ENCODE data around the gene ALAS1. TPM values are rescaled to one million over a fixed set of nuclear protein-coding genes. Genes with fewer than 3 reads are reported as not detected.
"Not testable (repeated sequence)": the region's sequence is repeated elsewhere in the genome, so short reads cannot be mapped to it uniquely, and the experiment has no call there.

The ALAS1 gene
- 100 to 1,000 TPM; 133 to 147 TPM for total RNA-seq
- long read RNA-seq, transcript ALAS1-204 (11 exons, 2,125 nt): major isoform, 133 of 184 reads
- long read RNA-seq, transcript ALAS1-205 (12 exons, 2,356 nt): minor isoform, 13 of 184 reads
- long read RNA-seq, transcript ALAS1-201 (11 exons, 2,212 nt): minor isoform, 12 of 184 reads
- long read RNA-seq, partial matches to known transcripts: 16 of 184 reads
- long read RNA-seq, other reads (novel, unspliced or antisense): 8 of 184 reads

GRCh38 chr3:52197842-52198625 lies at the start of gene ALAS1:
Gene ALAS1, plus strand, starts transcription at chr3:52198160. Its CDS starts 1,082 bp downstream, at chr3:52199242.
- ATAC-seq (peak; percentile 87 to 91), DNase-seq (peak; percentile 94)
- intact Hi-C loops (cut with DNase I): no loop called here

- ATAC-seq (no peak), DNase-seq (no peak)
- intact Hi-C loops (cut with DNase I): no loop called here
These were observed 48.9 kb upstream of the ALAS1 start for GRCh38 chr3:52149021-52149420.

GRCh38 chr3:52149726-52150125 lies 48.2 kb upstream of the ALAS1 start:
- intact Hi-C loops (cut with DNase I): no loop called here

GRCh38 chr3:52150357-52150756 lies 47.6 kb upstream of the ALAS1 start:
- ATAC-seq (no peak), DNase-seq (no peak)
- intact Hi-C loops (cut with DNase I): no loop called here

More at GRCh38 chr3:52149726-52150125, 48.2 kb upstream of the ALAS1 start:
- DNase-seq: no peak
- no peak for ATAC-seq

DNA sequence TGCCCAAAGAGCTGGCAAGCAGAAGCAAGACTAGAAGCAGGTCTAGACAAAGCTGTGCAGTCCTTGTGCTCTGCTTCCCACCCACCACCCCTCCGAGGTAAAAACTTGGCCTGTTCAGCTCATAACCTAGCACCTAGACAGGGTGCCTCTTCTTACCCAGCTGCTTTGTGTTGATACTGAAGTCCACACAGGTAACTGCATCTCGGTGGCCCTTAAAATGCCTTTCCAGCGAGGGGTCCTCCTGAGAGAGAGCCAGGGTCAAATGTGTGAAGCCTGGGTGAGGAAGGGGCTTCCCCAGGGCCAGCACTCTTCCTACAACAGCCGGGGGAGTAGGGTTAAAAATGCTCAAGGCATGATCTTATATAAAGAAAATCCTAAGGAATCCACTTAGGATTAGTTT lies 47.1 kb upstream of the ALAS1 start:
- no peak for DNase-seq
- no peak for ATAC-seq
- intact Hi-C loops (cut with DNase I): no loop called here

DNA sequence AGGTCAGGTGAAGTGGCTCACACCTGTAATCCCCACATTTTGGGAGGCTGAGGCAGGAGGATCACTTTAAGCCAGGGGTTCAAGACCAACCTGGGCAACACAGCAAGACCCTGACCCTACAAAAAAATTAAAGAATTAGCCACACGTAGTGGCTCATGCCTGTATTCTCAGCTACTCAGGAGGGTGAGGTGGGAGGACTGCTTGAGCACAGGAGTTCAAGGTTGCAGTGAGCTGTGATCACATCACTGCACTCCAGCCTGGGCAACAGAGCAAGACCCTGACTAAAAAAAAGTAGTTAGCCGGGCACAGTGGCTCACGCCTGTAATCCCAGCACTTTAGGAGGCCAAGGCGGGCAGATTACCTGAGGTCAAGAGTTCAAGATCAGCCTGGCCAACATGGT lies 46.0 kb upstream of the ALAS1 start:
- ATAC-seq; DNase-seq; intact Hi-C loops (cut with DNase I): not testable (repeated sequence)

DNA sequence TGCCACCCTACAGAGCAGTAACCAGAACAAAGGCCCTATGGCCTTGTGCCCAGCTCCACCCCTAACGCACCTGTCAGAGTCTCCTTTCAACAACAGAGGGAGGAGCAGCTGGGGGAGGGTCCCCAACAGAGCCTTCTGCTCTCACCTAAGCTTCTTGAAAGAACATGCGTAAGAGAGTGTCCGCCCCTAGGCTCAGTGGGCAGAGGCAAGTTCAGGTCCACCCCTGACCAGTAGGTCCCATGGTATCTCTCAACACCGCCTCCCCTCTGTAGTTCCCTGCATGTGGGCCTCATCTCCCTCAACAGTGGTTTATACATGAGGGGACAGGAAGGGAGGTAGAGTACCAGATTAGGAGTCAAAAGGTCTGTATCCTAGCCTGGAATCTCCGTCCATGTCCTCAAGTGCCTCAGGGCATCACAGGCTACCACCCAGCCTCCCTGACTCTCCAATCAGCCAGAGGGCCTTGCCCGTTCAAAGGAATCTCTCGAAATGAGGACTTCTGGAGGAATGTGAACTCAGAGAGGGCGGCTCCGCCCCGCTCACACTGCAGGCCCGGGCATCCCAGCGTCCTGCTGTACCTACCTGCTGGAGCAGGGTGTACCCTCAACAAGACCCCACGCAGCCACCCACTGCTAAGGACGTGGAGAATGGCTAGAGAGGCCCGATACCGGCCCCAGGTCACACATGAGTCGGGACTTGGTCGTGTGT lies 44.4 kb upstream of the ALAS1 start:
- no peak for DNase-seq
- intact Hi-C loops (cut with DNase I): loop anchor here in 1 of 2 donors (2.0 kb wide), 1 partner anchor 41 kb away; no protein-coding TSS in a partner anchor
- ATAC-seq: peak; percentile 3 to 4

DNA sequence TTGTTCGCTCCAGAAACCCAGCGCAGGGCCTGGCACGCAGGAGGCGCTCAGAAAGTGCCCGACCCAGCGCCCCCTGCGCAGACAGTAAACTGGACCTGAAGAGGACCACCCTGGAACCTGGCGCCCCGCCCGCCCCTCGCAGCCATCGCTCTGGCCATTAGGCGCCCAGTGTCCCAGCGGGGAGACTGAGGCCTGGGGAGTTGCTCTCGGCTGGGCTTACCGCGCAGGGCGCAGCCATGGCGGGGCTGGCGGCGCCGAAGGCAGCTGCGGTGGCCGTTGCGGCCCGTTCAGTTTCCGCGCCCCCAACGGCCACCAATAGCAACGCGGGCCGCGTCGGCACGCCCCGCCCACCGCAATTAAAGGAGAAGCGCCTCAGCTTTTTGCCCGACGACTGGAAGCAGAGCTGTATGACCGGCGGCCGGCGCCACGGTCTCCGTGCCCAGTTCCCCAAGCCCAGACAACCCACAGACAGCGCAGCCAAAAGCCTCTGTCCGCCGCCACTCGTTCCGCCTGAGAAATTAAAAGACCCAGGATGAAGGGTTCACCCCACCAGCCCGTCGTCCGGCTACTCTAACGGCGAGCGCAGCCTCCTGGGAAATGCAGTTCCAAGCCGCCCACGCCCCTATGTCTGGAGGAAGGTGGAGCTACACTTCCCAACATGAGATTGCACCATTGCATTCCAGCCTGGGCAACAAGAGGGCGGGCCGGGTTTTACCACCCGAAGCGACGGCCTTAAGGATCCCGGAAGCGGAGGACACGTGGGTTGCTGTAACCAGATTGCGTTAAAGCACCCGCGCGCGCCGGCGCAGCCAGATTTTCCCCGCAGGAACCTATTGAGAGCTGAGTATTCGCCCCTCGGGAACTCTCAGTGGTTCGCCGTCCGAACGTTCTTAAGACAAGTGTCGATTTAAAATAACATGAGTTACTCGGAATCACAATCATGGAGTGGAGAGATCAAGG lies 43.5 kb upstream of the ALAS1 start, which contains the start of gene POC1A:
POC1A (minus strand) TSS at position 289 of the 960 bp plus-strand sequence; CDS start at position 238, 51 bp downstream.
- intact Hi-C loops (cut with DNase I): loop anchor here in 1 of 2 donors (2.0 kb wide), 1 partner anchor 40 kb away; no protein-coding TSS in a partner anchor
- DNase-seq: peak; percentile 98
- peak; percentile 98 to 99 for ATAC-seq

- intact Hi-C loops (cut with DNase I): loop anchor here in 1 of 2 donors (2.0 kb wide), 1 partner anchor 39 kb away; no protein-coding TSS in a partner anchor
- DNase-seq (no peak), ATAC-seq (no peak)
These were observed 42.0 kb upstream of the ALAS1 start for GRCh38 chr3:52155912-52156311.

DNA sequence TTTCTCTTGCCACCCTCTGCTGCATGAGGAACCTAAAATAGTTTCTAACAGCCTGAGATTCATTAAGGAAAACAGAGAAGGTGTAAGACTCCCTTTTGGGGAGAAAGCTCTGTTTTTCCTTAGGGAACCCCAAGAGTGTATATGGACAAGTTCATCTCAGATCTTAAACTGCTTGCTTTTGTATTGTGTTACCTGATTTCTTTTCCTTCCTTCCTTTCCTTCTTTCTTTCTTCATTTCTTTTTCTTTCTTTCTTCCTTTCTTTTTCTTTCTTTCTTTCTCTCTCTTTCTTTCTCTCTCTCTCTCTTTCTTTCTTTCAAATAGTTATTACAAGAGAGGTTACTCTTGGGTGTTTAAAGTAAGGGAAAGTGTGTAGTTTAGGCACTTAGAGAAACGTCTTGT lies 38.5 kb upstream of the ALAS1 start:
- DNase-seq (no peak), ATAC-seq (no peak)
- intact Hi-C loops (cut with DNase I): no loop called here

GRCh38 chr3:52162250-52162872 lies 35.6 kb upstream of the ALAS1 start:
- DNase-seq: no peak
- intact Hi-C loops (cut with DNase I): no loop called here
- no peak for ATAC-seq

GRCh38 chr3:52167240-52167639 lies 30.7 kb upstream of the ALAS1 start:
- no peak for DNase-seq
- ATAC-seq: no peak
- intact Hi-C loops (cut with DNase I): no loop called here

GRCh38 chr3:52170217-52170616 lies 27.7 kb upstream of the ALAS1 start:
- intact Hi-C loops (cut with DNase I); DNase-seq; ATAC-seq: not testable (repeated sequence)

- ATAC-seq (no peak), DNase-seq (no peak)
- intact Hi-C loops (cut with DNase I): no loop called here
These were observed 26.3 kb upstream of the ALAS1 start for GRCh38 chr3:52171514-52172261.

DNA sequence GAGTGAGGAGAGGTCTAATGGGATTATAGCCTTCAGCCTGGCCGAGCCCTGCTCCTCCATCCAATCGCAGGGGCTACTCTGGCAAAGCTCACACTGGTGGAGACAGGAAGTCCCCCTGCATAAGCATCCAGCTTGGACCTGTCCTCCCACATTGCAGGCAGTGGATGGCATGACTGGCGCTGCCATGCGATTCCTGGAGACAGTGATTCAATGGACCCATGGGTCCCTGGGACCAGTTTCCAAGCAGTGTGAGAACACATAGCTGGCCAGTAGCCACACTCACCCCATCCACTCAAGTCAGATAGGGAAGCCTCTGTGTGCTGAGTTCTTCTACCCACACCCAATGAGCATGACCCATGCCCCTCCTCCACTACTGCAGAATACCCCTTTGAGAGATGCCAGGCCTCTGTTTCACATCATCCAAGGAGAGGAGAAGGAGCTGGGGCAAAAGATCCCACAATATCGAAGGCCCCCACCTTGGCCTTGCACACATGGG lies 25.6 kb upstream of the ALAS1 start:
- intact Hi-C loops (cut with DNase I): no loop called here
- DNase-seq (no peak), ATAC-seq (no peak)

GRCh38 chr3:52173101-52173500 lies 24.9 kb upstream of the ALAS1 start:
- no peak for ATAC-seq
- intact Hi-C loops (cut with DNase I): no loop called here
- DNase-seq: no peak

DNA sequence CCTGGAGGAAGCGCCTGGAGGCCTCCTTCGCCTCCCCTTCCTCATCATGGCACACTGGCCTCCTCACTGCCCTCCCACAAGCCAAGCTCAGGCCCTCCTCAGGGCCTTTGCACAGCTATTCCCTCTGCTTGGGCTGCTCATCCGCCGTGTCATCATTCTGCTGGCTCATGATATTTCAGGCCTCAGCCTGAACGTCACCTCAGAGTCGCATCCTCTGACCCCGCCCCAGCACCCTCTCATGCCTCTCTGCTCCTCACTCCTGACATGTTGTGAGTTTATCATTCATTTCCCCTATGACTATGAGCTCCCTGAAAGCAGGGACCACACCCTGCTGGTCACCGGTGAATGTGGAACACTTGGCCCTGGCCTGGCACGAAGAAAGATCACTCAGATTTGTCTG lies 23.1 kb upstream of the ALAS1 start:
- intact Hi-C loops (cut with DNase I): no loop called here
- ATAC-seq (no peak), DNase-seq (no peak)
